NOMO-1 treated with DMSO at 0.1 percent for 48 hours (cell line): ENCODE measurements around the gene INTS4.
"Not testable (repeated sequence)": the region's sequence is repeated elsewhere in the genome, so short reads cannot be mapped to it uniquely, and the experiment has no call there.

Experiments used
- DNase-seq: peaks from one replicate; lab custom pipeline; 2025; ENCODE audit not compliant: unreplicated experiment; lab: John Stamatoyannopoulos, UW

INTS4 gene

DNA sequence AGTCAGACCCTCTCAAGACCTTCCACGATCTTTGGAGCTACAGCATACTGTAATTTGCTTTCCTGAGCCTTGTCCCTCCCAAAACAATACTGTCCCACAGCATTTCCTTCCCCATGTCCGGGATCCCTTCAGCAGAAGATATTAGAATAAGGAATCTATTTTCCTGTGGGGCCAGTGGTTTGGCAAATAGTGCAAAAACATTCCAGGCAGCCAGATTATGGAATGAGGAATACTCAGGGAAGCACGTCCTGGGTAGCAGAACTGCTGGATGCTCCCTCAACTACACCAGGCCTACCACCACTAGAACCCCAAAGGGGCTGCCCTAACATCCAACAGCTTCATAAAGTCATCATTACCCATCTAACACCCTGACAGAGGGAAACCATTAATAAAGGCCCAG is 112.1 kb downstream of the INTS4 start:
- DNase-seq = no peak

GRCh38 chr11:77879218-77879617 is 115.2 kb downstream of the INTS4 start:
- no peak for DNase-seq

- not testable (repeated sequence) for DNase-seq
Observed at GRCh38 chr11:77878247-77878646, 116.2 kb downstream of the INTS4 start.

DNA sequence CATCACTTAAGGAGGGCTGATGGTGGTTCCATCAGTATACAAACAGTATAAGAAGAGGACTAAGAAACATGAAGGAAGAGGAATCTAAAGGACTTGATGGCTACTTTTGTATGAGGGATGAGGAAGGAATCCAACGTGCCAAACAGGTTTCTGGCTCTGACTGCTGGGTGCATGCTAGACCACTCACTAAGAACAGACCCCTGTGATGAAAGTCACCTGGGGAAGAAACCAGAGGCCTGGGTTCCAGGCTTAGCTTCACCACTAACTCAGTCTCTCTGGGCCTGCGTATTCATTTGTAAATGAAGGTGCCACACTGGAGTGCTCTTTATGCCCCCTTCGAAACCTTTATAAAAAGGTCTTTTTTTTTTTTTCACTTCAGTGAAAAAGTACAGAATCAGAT is 118.4 kb downstream of the INTS4 start:
- DNase-seq = no peak

DNA sequence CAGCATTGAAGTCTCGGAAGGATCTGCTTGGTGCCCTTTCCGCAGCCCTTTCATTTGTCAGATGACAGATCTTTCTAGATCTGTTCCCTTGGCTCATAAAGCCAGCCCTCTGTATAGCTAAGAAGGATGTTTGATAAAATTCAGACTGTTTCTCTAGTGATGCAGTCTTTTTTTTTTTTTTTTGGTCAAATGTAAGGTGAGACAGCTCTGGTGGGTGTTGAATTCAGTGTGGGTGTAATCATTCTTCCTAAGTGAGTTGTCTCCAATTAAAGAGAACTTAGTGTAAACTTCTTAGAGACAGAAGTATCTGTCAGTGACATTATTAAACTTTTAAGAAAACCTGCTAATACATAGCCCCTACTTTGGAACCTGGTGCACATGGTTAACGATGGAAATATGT is 120.3 kb downstream of the INTS4 start:
- no peak for DNase-seq

- no peak for DNase-seq
Observed at GRCh38 chr11:77873345-77873744, 121.1 kb downstream of the INTS4 start.

DNA sequence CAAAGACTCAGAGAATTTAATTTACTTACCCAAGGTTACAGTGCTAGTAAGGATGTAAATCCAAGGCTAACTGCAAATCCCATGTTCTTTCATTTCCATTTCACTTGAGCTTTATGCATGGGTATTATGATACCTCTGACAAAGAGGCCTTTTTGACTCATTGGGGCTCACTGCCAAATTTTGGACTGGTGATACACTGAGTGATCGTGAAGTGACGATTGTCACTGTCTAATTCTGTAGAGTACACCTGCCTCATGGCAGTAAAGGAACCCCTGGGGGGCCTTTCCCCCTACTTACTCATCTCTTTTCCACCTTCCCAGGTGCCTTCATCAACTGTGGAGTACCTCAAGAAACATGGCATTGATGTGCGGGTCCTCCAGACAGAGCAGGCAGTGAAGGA is 122.6 kb downstream of the INTS4 start:
- DNase-seq = no peak

DNA sequence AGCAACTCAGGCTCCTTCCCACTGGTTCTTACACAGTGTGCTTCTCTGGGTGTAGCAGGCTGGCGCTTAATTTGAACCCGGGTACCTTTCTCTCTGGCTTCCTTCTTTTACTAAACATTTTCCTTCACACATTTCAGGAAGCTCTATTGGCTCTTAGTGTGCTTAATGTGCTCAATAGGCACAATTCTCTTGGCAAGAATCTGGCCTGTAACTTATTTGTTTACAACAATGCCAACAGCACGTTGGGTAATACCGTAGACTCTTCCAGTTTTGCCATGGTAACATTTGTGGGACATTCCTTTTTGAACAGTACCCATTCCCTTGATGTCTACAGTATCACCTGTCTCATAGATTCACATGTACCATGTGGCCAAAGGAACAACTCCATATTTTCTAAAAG is 125.7 kb downstream of the INTS4 start:
- DNase-seq = no peak

DNA sequence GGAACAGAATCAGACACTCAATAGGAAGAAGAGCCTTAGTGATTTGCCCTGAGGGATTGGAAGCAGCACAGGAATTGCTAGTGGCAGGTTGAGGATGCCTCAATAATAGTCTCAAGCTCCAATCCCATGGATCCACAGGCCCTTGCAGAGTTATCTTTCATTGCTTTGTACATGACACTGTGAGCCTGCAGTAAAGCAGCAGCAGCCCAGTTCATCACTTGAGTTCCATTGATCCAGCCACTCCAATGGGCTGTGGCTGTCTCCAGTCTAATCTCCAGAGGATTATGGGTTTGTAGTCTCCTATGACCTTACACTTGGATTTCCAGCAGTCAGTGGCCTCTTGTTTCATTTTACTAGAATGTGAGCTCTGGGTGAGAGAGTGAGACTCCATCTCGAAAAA is 128.1 kb downstream of the INTS4 start:
- no peak for DNase-seq

GRCh38 chr11:77865805-77866204 is 128.7 kb downstream of the INTS4 start:
- DNase-seq = no peak

DNA sequence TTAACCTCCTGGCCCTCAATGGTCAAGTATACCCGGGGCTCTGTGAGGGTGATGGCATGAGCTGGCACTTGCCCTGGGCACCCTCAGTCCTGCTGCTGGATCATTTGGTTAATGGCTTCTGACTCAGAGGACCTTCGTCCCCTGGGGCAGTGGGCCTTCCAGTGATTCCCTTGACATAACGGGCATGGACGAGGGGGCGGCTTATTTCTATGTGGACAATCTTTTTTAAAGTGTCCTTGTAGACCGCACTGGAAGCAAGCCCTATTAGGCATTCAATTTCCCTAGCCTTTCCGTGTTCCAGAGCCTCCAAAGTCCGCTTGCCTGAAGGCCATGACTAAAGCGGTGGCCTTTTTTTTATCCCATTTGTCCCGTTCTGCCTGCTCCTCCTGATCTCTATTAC is 133.0 kb downstream of the INTS4 start:
- not testable (repeated sequence) for DNase-seq

DNA sequence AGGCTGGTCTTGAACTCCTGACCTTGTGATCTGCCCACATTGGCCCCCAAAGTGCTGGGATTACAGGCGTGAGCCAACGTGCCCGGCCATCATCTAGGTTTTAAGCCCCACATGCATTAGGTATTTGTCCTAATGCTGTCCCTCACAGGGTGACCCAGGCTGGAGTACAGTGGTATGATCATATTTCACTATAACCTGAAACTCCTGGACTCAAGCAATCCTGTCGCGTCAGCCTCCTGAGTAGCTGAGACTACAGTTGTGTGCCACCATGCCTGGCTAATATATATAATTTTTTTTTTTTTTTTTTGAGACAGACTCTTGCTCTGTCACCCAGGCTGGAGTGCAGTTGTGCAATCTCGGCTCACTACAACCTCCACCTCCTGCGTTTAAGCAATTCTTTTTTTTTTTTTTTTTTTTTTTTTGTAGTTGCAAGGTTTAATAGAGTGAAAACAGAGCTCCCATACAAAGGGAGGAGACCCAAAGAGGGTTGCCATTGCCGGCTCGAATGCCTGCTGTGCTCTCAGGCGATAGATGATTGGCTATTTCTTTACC is 136.5 kb downstream of the INTS4 start:
- DNase-seq = not testable (repeated sequence)

- no peak for DNase-seq
Observed at GRCh38 chr11:77854838-77855237, 139.6 kb downstream of the INTS4 start.

DNA sequence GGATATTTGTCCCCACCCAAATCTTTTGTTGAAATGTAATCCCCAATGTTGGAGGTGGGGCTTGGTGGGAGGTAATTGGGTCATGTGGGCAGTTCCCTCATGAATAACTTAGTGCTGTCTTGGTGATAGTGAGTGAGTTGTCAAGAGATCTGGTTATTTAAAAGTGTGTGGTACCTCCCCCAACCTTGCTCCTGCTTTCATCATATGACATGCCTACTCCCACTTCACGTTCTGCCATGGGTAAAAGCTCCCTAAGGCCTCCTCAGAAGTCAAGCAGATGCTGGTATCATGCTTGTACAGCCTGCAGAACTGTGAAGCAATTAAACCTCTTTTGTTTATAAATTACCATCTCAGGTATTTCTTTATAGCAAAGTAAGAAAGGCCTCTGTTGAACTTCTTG is 143.0 kb downstream of the INTS4 start:
- DNase-seq = no peak

DNA sequence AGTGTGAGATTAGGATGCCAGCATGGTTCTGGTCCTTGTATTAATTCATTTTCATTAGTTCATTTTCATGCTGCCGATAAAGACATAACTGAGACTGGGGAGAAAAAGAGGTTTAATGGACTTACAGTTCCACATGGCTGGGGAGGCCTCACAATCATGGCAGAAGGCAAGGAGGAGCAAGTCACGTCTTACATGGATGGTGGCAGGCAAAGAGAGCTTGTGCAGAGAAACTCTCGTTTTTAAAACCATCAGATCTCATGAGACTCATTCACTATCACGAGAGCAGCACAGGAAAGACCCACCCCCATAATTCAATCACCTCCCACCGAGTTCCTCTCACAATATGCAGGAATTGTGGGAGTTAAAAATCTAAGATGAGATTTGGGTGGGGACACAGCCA is 150.8 kb downstream of the INTS4 start:
- DNase-seq = not testable (repeated sequence)

DNA sequence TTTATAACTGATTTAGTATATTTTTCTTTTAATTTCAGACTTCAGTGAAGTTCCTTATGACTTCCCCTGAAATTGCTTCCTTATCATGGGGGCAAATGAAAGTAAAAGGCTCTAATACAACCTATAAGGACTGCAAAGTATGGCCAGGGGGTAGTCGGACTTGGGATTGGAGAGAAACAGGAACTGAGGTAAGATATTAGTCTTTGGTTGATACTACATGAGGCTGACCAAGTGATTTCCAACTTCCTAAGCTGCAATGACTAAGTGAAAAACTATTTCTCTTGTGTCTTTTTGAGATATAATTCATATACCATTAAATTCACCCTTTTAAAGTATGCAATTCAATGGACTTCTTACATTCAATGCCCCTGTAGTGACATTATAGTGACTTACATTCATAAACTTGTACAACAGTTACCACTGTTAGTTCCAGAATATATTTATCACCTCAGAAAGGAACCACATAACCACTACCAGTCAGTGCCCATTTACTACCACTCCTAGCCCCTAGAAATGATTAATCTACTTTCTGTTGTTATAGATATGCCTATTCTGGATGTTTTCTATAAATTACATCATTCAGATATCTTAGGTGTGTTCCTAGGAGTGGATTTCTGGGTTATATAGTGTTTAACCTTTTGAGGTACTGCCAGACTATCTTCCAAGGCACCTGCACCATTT is 151.9 kb downstream of the INTS4 start:
- DNase-seq = peak; percentile 66

DNA sequence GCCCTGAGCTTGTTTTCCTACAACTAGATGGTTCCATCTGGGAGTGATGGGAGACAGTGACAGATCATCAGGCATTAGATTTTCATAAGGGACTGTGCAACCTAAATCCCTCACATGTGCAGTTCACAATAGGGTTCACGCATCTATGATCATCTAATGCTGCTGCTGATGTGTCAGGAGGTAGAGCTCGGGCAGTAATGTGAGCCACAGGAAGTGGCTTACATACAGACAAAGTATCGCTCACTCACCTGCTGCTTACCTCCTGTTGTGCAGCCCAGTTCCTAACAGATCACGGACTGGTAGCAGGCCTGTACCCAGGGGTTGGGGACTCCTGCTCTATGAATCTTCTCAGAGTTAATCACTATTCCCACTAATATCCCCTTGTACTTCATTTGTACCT is 161.2 kb downstream of the INTS4 start:
- no peak for DNase-seq

GRCh38 chr11:77828926-77829325 is 165.5 kb downstream of the INTS4 start:
- DNase-seq = no peak
